Osteoblast (primary cell): ENCODE measurements around the gene CYP4A11. TPM values are rescaled to one million over a fixed set of nuclear protein-coding genes. Genes with fewer than 3 reads are reported as not detected.
"Not testable (repeated sequence)": the region's sequence is repeated elsewhere in the genome, so short reads cannot be mapped to it uniquely, and the experiment has no call there.

Experiments
- DNase-seq: peaks from one replicate; pipeline ENCODE4 v3.0.0; 2011; ENCODE audit warnings: low spot score, mixed read lengths; ENCODE audit not compliant: insufficient read length; ENCODE audit errors: missing footprints
- H2AFZ ChIP-seq: 2 replicates; pipeline ENCODE4 v1.6.0; 2011; ENCODE audit warnings: mild to moderate bottlenecking, low read length
- H3K27ac ChIP-seq: 2 replicates; pipeline ENCODE4 v1.5.1; 2011; ENCODE audit warnings: mild to moderate bottlenecking, low read depth, low read length, moderate library complexity
- H3K27me3 ChIP-seq: 2 replicates; pipeline ENCODE4 v1.6.0; 2012; ENCODE audit warnings: mild to moderate bottlenecking, control low read depth, inconsistent platforms, low read length, moderate library complexity; ENCODE audit not compliant: insufficient read depth
- H3K36me3 ChIP-seq: 2 replicates; pipeline ENCODE4 v1.5.1; 2011; ENCODE audit warnings: mild to moderate bottlenecking, low read length, control low read depth, moderate library complexity; ENCODE audit not compliant: insufficient read depth
- H3K4me1 ChIP-seq: 2 replicates; pipeline ENCODE4 v1.5.1; 2011; ENCODE audit warnings: mild to moderate bottlenecking, low read length, control low read depth, moderate library complexity; ENCODE audit not compliant: insufficient read depth
- H3K4me2 ChIP-seq: 2 replicates; pipeline ENCODE4 v1.6.0; 2011; ENCODE audit warnings: mild to moderate bottlenecking, low read length; ENCODE audit not compliant: insufficient read depth
- H3K4me3 ChIP-seq: fragments of 200-600 bp; sonication (generic); 3 replicates; pipeline ENCODE4 v1.5.1; 2012; ENCODE audit warnings: mild to moderate bottlenecking, low read length, inconsistent platforms; ENCODE audit not compliant: insufficient read depth
- H3K79me2 ChIP-seq: 2 replicates; pipeline ENCODE4 v1.6.0; 2012; ENCODE audit warnings: mild to moderate bottlenecking, low read length, control low read depth, inconsistent platforms; ENCODE audit not compliant: insufficient read depth
- H3K9me3 ChIP-seq: 2 replicates; pipeline ENCODE4 v1.5.1; 2011; ENCODE audit warnings: low read depth, low read length, control low read depth
- H4K20me1 ChIP-seq: 2 replicates; pipeline ENCODE4 v1.6.0; 2012; ENCODE audit warnings: mild to moderate bottlenecking, low read length, control low read depth; ENCODE audit not compliant: insufficient read depth
- total RNA-seq: library from RNA; depleted of rRNA; stranded (reverse); fragments of >200 nt; gene quantifications from 2 replicates; pipeline ENCODE4 v1.2.3, GENCODE V29; 2012
- TF ChIP-seq, protein P1 (sequence below): IDR thresholded peaks from 2 replicates; pipeline ENCODE4 v1.5.1; 2011; ENCODE audit warnings: mild to moderate bottlenecking, low read depth, low read length, moderate library complexity; ENCODE audit errors: extremely low read depth

CYP4A11 gene
- total RNA-seq, 1 donor = not detected

DNA sequence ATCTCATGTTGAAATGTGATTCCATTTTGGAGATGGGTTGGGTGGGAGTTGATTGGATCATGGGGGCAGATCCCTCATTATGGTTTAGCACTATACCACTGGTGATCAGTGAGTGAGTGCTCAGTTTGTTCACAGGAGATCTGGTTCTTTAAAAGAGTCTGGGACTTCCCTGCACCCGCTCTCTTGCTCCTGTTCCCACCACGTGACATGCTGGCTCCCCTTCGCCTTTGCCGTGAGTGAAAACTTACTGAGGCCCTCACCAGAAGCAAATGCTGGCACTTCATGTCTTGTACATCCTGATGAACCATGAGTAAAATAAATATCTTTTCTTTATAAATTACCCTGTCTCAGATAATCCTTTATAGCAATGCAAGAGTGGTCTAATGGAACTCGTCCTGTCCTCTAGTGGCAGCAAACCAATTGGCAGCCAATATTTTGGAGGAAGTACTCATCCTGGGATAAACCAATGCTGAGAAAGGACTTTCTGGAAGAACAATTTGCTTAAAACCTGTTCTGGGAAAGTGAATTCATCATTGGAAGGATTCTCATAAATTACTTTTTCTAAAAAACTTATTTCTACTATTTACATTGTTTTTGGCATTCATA is 27.8 kb upstream of the CYP4A11 start:
- DNase-seq = no peak
- H3K36me3 ChIP-seq = no peaks in the 10 kb centered on the region
- no peaks in the 10 kb centered on the region for H3K9me3 ChIP-seq
- H2AFZ ChIP-seq = no peak overlapping the region
- H3K4me2 ChIP-seq = no peak overlapping the region
- no peaks in the 10 kb centered on the region for H3K79me2 ChIP-seq
- no peaks in the 10 kb centered on the region for H3K4me1 ChIP-seq
- H3K27ac ChIP-seq = no peak overlapping the region
- no peaks in the 10 kb centered on the region for H4K20me1 ChIP-seq
- no peak overlapping the region for H3K4me3 ChIP-seq
- H3K27me3 ChIP-seq = no peaks in the 10 kb centered on the region
- TF ChIP-seq, protein P1, sequence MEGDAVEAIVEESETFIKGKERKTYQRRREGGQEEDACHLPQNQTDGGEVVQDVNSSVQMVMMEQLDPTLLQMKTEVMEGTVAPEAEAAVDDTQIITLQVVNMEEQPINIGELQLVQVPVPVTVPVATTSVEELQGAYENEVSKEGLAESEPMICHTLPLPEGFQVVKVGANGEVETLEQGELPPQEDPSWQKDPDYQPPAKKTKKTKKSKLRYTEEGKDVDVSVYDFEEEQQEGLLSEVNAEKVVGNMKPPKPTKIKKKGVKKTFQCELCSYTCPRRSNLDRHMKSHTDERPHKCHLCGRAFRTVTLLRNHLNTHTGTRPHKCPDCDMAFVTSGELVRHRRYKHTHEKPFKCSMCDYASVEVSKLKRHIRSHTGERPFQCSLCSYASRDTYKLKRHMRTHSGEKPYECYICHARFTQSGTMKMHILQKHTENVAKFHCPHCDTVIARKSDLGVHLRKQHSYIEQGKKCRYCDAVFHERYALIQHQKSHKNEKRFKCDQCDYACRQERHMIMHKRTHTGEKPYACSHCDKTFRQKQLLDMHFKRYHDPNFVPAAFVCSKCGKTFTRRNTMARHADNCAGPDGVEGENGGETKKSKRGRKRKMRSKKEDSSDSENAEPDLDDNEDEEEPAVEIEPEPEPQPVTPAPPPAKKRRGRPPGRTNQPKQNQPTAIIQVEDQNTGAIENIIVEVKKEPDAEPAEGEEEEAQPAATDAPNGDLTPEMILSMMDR = no peak

DNA sequence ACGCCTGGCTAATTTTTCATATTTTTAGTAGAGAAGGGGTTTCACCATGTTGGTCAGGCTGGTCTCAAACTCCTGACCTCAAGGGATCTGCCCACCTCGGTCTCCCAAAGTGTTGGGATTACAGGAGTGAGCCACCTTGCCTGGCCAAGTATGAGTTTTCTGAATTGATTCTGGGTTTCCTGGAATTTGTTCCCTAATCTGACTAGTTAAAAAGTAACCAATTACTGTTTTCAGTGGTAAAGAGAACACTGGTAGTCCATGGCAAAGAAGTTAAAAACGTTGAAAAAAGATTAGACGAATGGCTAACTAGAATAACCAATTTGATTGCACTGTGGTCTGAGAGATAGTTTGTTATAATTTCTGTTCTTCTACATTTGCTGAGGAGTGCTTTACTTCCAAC is 21.0 kb upstream of the CYP4A11 start:
- not testable (repeated sequence) for H3K4me2 ChIP-seq, DNase-seq, H3K36me3 ChIP-seq, H3K4me3 ChIP-seq, H4K20me1 ChIP-seq, H3K9me3 ChIP-seq, H3K4me1 ChIP-seq, H3K79me2 ChIP-seq, H3K27ac ChIP-seq, H2AFZ ChIP-seq, H3K27me3 ChIP-seq

DNA sequence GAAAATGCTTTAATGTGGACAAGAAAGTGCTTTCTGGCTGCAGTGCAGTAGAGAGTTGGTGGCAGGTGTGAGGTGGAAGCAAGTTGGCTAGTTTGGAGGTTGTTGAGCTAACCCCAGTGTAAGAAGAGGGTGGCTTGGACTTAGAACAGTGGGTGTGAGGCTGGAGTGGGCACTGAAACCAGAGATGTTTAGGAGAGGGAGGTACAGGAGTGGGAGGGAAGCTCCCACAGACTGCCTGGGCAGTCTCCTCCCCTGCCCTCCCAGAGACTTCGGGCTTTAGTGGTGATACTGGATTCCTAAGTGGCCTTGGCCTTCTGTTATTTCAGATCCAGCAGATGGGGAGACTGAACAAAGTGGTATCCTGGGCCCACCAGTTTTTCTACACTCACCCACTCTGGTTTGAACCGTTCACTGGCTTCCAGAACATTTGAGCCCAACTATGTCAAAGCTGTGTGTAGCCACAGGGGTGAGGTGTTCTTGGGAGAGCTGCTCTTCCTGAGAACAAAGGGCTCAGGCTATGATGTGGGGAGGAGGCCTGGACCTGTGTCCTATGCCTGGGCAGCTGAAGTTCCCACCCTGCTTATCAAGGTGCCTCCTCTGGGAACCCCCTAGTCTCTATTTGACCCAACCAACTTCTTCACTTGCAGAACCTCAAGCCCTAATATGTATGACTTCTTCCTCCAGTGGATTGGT is 19.9 kb upstream of the CYP4A11 start:
- no peak overlapping the region for H2AFZ ChIP-seq
- no peaks in the 10 kb centered on the region for H3K4me1 ChIP-seq
- no peaks in the 10 kb centered on the region for H3K36me3 ChIP-seq
- no peaks in the 10 kb centered on the region for H3K27me3 ChIP-seq
- TF ChIP-seq, protein P1 = no peak
- no peaks in the 10 kb centered on the region for H3K79me2 ChIP-seq
- no peak overlapping the region for H3K4me2 ChIP-seq
- no peaks in the 10 kb centered on the region for H3K9me3 ChIP-seq
- no peak overlapping the region for H3K4me3 ChIP-seq
- DNase-seq = no peak
- no peaks in the 10 kb centered on the region for H4K20me1 ChIP-seq
- H3K27ac ChIP-seq = no peak overlapping the region

DNA sequence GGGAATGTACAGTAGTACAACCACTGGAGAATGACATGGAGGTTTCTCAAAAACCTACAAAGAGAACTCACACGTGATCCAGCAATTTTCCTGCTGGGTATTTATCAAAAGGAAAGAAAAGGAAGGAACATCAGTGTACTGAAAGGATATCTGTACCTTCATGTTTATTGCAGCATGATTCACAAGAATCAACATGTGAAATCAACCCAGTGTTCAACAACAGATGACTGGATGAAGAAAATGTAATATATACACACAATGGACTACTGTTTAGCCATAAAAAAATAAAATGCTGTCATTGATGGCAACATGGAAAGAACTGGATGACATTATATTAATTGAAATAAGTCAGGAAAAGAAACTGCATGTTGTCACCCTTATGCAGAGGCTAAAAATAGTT is 19.0 kb upstream of the CYP4A11 start:
- Histone ChIP-seq H3K4me1 (no peaks in the 10 kb centered on the region), H3K27ac (no peak overlapping the region), H3K4me3 (no peak overlapping the region), H3K9me3 (no peaks in the 10 kb centered on the region), H3K79me2 (no peaks in the 10 kb centered on the region), H4K20me1 (no peaks in the 10 kb centered on the region), H2AFZ (no peak overlapping the region), H3K27me3 (no peaks in the 10 kb centered on the region), H3K36me3 (no peaks in the 10 kb centered on the region), H3K4me2 (no peak overlapping the region)
- TF ChIP-seq, protein P1 = no peak
- no peak for DNase-seq

DNA sequence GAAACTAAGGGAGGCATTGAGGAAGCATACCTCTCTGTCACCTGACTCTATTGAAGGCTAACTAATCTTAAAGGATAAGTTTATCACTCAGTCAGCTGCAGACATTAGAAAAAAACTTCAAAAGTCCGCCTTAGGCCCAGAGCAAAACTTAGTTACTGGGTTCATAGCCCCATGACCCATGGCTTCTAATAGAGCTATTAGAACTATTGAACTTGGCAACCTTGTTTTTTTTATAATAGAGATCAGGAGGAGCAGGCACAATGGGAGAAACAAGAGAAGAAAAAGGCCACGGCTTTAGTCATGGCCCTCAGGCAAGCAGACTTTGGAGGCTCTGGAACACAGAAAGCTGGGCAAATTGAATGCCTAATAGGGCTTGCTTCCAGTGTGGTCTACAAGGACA is 13.8 kb upstream of the CYP4A11 start:
- H3K9me3 ChIP-seq, H2AFZ ChIP-seq, H3K4me3 ChIP-seq, H3K79me2 ChIP-seq, H3K4me2 ChIP-seq, H3K4me1 ChIP-seq, H4K20me1 ChIP-seq, H3K36me3 ChIP-seq, H3K27me3 ChIP-seq, DNase-seq, H3K27ac ChIP-seq: not testable (repeated sequence)

DNA sequence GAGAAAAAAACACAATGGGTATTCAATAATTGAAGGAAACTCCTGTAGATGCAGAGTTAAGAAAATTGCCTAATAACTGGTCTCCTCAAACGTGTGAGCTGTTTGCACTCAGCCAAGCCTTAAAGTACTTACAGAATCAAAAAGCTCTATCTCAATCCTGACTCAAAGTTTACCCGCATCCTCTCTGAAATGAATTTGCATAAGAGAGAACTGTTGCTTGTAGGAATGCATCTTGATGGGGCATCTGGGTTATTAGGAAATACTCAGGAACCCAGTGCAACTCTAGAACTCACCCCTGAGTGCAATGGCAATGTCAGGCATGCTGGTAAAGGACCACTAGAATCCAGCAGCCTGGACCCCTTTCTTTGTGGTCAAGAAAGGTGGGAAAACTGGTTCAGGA is 12.6 kb upstream of the CYP4A11 start:
- H2AFZ ChIP-seq, H3K4me1 ChIP-seq, H3K4me2 ChIP-seq, H3K4me3 ChIP-seq, H4K20me1 ChIP-seq, H3K27me3 ChIP-seq, H3K27ac ChIP-seq, H3K36me3 ChIP-seq, DNase-seq, H3K79me2 ChIP-seq, H3K9me3 ChIP-seq: not testable (repeated sequence)

DNA sequence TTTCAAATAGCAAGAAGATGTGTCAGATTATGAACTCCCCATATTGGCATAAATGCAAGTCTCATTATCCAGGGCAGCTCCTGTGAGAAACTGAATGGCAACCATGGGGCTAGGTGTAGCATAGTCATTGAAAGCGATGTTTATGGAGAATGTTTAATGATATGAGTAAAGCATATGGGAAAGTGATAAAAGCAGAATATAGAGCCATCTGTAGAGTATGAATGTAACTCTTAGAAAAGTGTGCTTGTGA is 8.1 kb upstream of the CYP4A11 start:
- H3K9me3 ChIP-seq, H3K36me3 ChIP-seq, H2AFZ ChIP-seq, H4K20me1 ChIP-seq, H3K79me2 ChIP-seq, H3K4me3 ChIP-seq, H3K4me2 ChIP-seq, DNase-seq, H3K27ac ChIP-seq, H3K4me1 ChIP-seq, H3K27me3 ChIP-seq: not testable (repeated sequence)
